HTERT RPE-1 (cell line): ENCODE data around the gene TRPM1.
"Not testable (repeated sequence)": the region's sequence is repeated elsewhere in the genome, so short reads cannot be mapped to it uniquely, and the experiment has no call there.

Experiments used
- in situ Hi-C: fragments of 300-500 bp; cut with MboI; formaldehyde crosslinking; loops from 4 replicates; pipeline ENCODE4 v1.14.3; 2020; ENCODE audit warnings: low sequenced_read_pairs

Gene TRPM1

DNA sequence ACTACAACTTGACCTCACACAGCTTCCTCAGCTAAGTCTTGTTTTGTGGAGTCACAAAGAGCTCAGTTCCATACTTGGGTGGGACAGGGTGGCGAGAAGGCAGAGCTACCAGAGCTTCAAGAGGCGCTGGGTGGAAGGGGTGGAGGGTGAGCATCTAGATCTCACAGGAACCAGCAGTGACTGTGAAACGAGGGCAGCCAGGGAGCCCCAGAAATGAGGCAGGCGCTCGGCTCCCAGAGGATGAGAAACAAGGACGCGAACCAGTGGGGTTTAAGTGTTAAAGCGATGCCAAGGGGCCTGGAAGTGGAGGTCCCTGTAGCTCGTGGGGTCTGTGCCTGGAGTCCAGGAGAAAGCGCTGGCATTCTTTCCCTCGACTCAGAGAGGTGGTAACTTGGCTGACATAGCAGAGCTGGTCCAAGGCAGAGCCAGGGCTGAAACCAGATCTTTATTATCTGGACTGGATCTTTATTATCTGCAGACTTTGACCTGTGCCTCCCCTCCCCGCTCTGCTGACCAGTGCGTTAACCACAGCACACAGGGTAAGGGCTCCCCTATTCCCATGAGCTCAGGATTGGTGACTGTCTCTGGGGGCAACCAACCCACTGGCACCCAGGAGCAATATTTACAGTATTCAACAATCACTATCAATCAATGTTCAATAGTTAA is 26.2 kb upstream of the TRPM1 start:
- in situ Hi-C loops, result no loop called here

GRCh38 chr15:31125061-31125460 is 23.5 kb upstream of the TRPM1 start:
- in situ Hi-C loops, result no loop called here

DNA sequence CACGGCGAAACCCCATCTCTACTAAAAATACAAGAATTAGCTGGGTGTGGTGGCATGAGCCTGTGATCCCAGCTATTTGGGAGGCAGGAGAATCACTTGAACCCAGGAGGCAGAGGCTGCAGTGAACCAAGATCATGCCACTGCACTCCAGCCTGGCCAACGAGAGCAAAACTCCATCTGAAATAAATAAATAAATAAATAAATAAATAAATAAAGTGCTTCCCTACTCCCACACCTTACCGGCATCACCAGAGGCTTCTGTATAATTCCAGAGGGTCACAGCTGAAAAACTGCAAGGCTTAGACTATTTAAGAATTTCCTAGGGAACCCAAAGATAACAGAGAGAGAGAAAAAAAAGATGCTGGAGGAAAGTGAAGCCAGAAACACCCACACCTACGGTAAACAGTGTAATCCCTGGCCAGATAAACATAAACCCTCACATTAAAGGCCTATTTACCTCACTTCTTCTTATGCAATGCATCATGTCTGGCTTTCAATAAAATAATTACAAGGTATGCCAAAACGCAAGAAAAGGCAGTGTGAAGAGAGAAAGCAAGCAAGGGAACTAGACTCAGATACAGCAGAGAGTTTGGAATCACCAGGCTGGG is 15.0 kb upstream of the TRPM1 start:
- in situ Hi-C loops, result no loop called here

GRCh38 chr15:31111091-31111647 is 9.6 kb upstream of the TRPM1 start:
- in situ Hi-C loops, result no loop called here

- in situ Hi-C loops, result no loop called here
Observed at GRCh38 chr15:31108836-31109235, 7.3 kb upstream of the TRPM1 start.

DNA sequence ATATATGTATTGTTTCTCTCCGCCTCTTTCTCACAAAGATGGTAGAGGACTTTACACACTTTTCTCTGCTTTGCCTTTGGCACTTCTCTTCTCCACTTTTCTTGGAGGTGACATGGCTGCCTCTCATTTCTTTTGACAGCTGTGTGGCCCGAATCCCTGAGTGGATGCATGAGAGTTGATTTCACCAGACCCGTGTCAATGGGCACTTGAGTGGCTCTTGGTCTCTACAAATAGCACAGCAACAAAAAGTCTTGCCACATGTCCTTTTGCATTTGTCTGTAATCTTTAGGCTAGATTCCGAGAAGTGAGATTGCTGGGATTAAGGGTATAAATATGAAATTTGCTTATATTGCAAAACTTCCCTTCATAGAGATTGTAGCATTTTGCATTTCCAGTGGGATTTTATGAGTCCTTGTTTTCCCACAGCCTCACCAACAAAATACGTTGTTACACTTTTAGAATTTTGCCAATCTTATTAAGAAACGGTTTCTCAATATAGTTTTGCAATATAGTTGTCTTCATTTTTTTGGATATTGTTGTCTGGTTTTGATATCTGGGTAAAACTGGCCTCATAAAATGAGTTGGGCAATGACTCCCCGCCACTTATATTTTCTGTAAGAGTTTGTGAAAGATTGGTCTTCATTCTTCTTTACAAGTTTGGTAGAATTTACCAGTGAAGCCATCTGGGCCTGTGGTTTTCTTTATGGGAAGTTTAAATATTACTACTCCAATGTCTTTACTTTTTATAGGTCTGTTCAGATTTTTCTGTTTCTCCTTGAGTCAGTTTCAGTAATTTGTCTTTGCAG is 5.2 kb upstream of the TRPM1 start:
- in situ Hi-C loops, result no loop called here

GRCh38 chr15:31104003-31104402 is 2.5 kb upstream of the TRPM1 start:
- in situ Hi-C loops, result no loop called here

- in situ Hi-C loops, result no loop called here
Observed at GRCh38 chr15:31102374-31103342, 1.1 kb upstream of the TRPM1 start.

GRCh38 chr15:31102039-31102321 is 455 bp upstream of the TRPM1 start:
- in situ Hi-C loops, result no loop called here

- in situ Hi-C loops, result no loop called here
Observed at GRCh38 chr15:31100738-31101137, 787 bp downstream of the TRPM1 start.

DNA sequence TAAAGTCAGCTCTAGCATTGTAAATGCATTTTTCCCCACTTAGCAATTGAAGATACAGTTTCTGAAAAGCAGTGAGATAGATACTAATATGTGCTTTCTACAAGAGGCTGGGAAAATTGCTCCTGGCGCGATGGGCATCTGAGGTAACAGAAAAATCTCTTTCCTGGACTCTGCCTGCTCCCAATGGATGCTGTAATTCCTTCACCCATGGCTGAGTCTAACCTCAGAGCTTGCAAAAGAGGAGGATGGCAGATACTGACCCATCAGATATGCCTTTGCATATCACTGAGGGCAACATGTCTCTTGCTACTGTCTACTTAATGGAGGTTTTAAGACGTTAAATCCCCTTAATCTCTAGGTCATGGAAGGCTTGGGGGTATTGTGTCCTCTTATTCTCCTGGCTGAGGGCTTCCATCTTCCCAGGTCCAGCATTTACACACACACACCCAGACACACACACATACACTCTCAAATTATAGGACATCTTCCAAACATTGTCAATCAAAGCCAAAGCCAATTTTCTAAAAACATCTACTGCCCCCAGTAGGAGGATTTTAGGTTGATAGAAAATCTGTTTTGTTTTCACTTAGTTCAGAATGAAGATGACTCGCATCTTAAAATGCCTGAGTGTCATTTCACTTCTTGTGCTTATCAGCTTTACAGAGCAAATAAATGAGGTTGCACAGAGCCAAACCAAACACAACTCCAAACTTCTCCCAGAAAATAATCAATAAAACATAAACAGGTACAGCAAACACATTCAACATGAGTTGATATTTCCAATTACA is 2.4 kb downstream of the TRPM1 start:
- in situ Hi-C loops, result no loop called here

DNA sequence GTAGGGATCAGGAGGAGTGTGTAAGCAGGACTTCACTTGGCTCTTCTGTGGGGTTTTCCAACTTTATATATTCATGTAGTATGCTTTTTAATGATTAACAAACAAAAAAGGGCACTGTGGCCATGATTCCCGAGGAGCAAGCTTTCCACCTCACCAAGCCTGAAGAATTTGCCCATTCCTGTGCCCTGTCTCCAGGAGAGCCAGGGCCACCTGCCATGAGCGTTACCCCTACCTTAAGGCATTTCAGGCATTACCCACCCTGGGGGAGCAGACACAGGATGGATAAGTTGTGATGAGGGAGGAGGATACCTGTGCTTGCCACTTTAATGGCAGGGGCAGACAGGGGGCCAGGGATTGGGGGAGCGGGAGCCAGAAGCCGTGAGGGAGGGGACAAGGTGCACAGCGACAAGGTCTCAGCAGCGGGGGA is 3.0 kb downstream of the TRPM1 start:
- in situ Hi-C loops, result no loop called here

DNA sequence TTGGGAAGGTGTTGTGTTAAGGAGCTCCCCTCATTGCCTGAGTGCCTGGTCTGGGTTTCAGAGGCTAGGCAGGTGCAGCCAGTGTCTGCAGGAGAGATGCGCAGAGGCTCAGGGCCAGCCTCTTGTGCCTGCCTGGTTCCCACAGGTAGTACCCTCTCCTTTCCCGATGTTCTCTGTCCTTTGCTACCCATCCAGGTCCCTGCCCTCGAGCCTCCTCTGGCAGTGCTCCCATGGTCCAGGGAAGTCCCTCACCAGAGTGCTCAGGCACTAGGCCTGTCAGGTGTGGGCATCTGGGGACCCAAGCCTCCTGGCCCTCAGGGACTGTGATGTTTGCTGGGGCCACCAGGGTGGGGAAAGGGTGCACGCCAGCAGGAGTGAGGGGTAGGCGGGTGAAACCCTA is 5.0 kb downstream of the TRPM1 start:
- in situ Hi-C loops, result no loop called here

DNA sequence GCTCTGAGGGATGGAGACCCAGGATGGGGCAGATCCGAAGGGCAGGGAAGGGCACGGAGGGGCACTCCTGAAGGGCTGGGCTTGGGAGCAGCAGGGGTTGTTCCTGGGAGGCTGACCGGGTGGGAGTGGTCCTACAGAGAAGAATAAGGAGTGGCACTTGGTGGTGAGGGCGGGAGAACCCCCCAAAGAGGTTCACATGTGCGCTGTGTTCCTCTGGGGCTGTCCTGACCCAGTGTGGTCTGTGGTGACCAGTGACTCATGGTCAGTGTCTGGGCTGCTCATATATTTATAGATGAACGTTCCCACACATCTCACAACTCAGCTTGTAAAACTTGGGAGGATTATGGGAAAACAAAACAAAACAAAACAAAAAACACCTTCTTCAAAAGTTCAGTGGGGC is 10.0 kb downstream of the TRPM1 start:
- in situ Hi-C loops, result no loop called here

- in situ Hi-C loops, result no loop called here
Observed at GRCh38 chr15:31090766-31091165, 10.8 kb downstream of the TRPM1 start.

DNA sequence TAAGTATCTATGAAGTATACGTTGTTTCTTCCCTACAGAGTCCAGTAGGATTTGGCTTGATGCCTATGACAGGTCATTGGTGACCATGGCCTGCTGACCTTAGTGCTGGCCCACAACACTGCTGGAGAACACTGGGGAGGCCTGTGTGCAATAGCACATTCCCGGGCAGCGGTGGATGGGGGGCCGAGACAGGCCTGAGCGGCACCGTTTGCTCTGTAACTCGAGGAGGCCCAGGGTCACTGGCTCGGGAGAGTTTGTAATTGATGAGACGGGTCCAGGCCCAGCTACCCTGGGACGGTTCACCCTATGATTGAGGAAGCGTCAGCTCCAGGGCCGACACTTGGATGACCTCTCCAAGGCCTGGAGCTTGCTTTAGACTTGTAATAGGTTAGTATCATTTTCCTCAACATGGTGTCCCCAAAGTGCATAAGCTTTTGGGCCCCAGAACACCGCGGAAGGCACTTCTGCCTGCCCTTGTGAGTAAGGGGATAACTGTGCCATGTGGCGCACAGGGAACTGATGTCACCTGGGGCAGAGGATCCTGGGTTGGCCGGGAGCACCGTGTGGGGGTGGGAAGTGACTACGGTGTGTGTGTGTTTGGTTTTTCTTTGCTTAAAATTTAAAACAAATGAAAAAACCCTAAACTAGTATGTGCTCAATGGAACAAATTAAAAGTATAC is 12.0 kb downstream of the TRPM1 start:
- in situ Hi-C loops, result no loop called here

GRCh38 chr15:31088672-31089367 is 12.7 kb downstream of the TRPM1 start:
- in situ Hi-C loops, result no loop called here

- in situ Hi-C loops, result not testable (repeated sequence)
Observed at GRCh38 chr15:31088041-31088440, 13.5 kb downstream of the TRPM1 start.

- in situ Hi-C loops, result no loop called here
Observed at GRCh38 chr15:31086344-31086743, 15.2 kb downstream of the TRPM1 start.
